ENCODE results near the gene SLC25A20.
"Not testable (repeated sequence)": the region's sequence is repeated elsewhere in the genome, so short reads cannot be mapped to it uniquely, and the experiment has no call there.

SLC25A20 gene

GRCh38 chr3:48898383-48899234, at the start of gene SLC25A20:
SLC25A20 (minus strand) TSS chr3:48898882; CDS start chr3:48898794, 88 bp downstream.
- DNase-seq (ENCODE audit: extremely low read depth in 1 of 2, low read depth in 1 of 2), result peak; percentile 62 to 88

- no peak for DNase-seq (ENCODE audit: extremely low read depth in 1 of 2, low read depth in 1 of 2)
These were observed 47.3 kb upstream of the SLC25A20 start for GRCh38 chr3:48945891-48946549.

GRCh38 chr3:48945432-48945831, 46.8 kb upstream of the SLC25A20 start:
- no peak for DNase-seq (ENCODE audit: extremely low read depth in 1 of 2, low read depth in 1 of 2)

GRCh38 chr3:48938689-48939088, 40.0 kb upstream of the SLC25A20 start:
- DNase-seq (ENCODE audit: extremely low read depth in 1 of 2, low read depth in 1 of 2), result no peak

- no peak for DNase-seq (ENCODE audit: extremely low read depth in 1 of 2, low read depth in 1 of 2)
These were observed 39.5 kb upstream of the SLC25A20 start for GRCh38 chr3:48938156-48938555.

GRCh38 chr3:48935530-48935929, 36.8 kb upstream of the SLC25A20 start:
- DNase-seq (ENCODE audit: extremely low read depth in 1 of 2, low read depth in 1 of 2), result no peak

GRCh38 chr3:48934333-48934991, 35.8 kb upstream of the SLC25A20 start:
- no peak for DNase-seq (ENCODE audit: extremely low read depth in 1 of 2, low read depth in 1 of 2)

GRCh38 chr3:48931944-48932580, 33.4 kb upstream of the SLC25A20 start:
- no peak for DNase-seq (ENCODE audit: extremely low read depth in 1 of 2, low read depth in 1 of 2)

GRCh38 chr3:48930590-48930989, 31.9 kb upstream of the SLC25A20 start:
- DNase-seq (ENCODE audit: extremely low read depth in 1 of 2, low read depth in 1 of 2), result no peak

GRCh38 chr3:48929358-48930035, 30.8 kb upstream of the SLC25A20 start:
- no peak for DNase-seq (ENCODE audit: extremely low read depth in 1 of 2, low read depth in 1 of 2)

- no peak for DNase-seq (ENCODE audit: extremely low read depth in 1 of 2, low read depth in 1 of 2)
These were observed 30.0 kb upstream of the SLC25A20 start for GRCh38 chr3:48928679-48929078.

GRCh38 chr3:48927928-48928327, 29.2 kb upstream of the SLC25A20 start:
- DNase-seq (ENCODE audit: extremely low read depth in 1 of 2, low read depth in 1 of 2), result no peak

GRCh38 chr3:48926425-48927392, 28.0 kb upstream of the SLC25A20 start:
- DNase-seq (ENCODE audit: extremely low read depth in 1 of 2, low read depth in 1 of 2), result no peak

GRCh38 chr3:48919215-48920138, 20.8 kb upstream of the SLC25A20 start:
- peak in 1 of 2 donors; percentile 15 for DNase-seq (ENCODE audit: extremely low read depth in 1 of 2, low read depth in 1 of 2)

- DNase-seq (ENCODE audit: extremely low read depth in 1 of 2, low read depth in 1 of 2), result peak; percentile 68 to 82
These were observed 19.9 kb upstream of the SLC25A20 start, which contains the start of gene ARIH2 for GRCh38 chr3:48918388-48919214. ARIH2 (plus strand) TSS chr3:48918842; CDS start chr3:48927559, 8,717 bp downstream.

GRCh38 chr3:48915296-48915695, 16.6 kb upstream of the SLC25A20 start:
- no peak for DNase-seq (ENCODE audit: extremely low read depth in 1 of 2, low read depth in 1 of 2)

GRCh38 chr3:48907026-48907425, 8.3 kb upstream of the SLC25A20 start:
- DNase-seq (ENCODE audit: extremely low read depth in 1 of 2, low read depth in 1 of 2), result not testable (repeated sequence)

Measured in activated CD8-positive, alpha-beta memory T cell treated with anti-CD3 and anti-CD28 coated beads for 1 hour (primary cell).